ENCODE data around the gene HIVEP3. TPM values are rescaled to one million over a fixed set of nuclear protein-coding genes. Genes with fewer than 3 reads are reported as not detected.

HIVEP3 gene
- total RNA-seq, 1 donor from 2014 or later: 10.1 TPM

DNA sequence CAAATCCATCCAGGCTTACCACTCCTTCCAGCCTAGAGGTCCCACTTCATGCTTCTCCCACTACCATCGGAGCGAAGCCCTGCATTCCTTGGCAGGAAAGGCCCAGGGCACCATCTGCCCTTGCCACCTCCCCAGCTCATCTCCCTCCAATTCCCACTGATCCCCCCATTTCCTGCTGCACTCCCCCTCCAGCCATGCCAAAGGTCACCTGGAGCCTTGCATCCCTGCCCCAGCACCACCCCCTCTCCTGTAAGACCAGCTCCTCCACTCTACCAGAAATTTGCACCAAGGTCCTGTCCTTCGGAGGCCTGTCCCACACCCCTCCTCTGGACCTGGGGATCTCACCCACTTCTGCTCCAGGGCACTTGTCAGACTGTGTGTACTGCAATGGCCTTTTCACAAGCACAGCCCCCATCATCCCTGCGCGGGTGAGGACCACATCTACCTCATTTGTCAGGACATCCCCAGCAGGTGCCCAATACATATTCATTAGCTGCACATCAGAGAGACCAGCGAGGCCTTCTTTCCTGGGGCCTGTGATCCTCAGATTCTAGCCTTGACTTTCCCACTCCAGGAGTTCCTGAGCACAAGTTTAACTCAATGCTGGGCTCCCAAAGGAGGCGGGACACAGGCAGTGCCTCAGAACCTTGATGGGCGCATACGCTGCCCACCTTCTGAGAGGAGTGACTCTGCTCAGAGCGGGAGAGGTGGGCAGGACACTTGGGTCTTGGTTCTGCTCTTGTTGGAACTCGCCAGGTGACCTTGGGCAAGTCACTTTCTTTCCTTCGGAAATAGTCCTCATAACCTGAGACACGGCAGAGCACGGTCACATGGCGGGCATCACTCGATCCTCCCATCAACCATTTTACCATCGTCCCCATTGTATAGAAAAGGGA lies 384.3 kb downstream of the HIVEP3 start:
- DNase-seq (ENCODE audit: low spot score): no peak

DNA sequence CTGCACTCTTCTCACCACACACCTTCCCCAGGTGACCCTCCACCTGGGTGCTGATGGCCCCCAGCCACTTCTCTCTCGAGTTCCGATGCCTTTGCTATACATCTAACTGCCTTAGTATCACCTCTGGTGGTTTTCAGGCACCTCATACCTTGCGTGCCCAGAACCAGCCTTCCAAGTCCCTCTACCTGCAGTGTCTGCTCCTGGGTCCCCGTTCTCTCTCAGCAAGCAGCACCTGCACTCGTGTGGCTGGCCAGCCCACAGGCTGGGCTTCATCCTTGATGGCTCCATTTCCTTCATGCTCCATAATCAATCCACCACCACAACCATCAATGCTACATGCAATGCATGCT lies 385.0 kb downstream of the HIVEP3 start:
- no peak for DNase-seq (ENCODE audit: low spot score)

DNA sequence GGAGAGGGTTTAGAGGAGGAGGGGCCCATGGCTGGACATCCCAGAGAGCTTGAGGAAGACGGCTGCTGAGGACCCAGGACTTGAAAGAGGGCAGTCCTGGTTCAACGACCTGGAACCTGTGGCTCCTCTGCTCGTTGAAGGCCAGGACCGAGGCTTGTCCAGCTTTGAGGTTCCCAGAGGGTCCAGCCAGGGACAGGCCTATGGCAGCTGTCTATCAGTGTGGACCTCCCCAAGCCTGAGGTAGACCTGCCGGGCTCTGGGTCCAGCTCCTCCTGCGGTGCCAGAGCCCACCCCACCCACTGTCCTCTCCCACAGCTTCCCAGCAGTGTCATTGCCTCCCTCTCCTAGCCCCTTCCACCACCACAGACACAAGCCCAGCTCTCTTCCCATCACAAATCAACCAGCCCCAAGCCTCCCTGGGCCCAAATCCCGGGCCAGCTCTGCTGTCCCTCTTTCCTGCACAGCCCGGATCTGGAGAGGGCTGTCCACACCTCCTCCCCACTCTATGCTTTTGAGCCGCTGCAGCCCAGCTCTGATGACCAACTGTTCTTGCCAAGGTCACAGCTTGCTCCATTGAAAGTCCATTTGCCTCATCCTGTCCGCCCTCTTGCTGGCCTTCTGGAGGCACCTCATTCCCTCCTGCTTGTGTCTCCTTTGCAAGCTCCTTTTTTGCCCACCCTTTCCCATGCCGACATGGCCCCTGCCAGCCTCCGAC lies 385.5 kb downstream of the HIVEP3 start:
- DNase-seq (ENCODE audit: low spot score): no peak

DNA sequence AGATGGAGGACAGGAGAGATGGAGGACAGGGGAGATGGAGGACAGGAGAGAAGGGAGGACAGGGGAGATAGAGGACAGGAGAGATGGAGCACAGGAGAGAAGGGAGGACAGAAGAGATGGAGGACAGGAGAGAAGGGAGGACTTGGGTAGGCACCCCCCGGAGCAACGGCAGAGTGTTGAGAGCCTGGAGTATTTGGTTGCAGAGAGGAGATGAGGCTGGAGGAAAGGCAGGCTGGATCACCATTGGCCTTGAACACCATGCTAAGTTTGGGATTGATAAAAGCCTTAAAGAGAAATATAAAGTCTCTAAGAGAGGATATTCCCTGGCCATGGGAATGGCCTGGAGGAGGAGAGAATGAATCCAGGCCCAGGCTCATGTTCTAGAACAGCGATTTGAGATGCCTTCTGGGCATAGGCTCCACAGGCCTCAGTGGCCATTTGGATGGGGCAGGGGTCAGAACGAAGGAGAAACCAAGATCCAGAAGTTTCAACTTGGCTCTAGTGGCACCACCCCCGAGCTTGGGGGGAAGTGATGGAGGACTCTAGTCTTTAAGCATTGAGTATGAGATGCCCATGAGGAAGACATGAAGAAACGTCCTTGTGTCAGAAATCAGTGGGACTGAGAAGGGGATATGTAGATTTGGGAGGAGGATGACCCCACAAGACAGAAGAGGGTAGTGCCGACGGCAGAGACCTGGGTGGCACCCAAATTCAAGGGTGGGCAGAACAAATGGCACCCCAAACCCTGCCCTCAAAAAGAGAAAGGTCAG lies 386.3 kb downstream of the HIVEP3 start:
- no peak for DNase-seq (ENCODE audit: low spot score)

DNA sequence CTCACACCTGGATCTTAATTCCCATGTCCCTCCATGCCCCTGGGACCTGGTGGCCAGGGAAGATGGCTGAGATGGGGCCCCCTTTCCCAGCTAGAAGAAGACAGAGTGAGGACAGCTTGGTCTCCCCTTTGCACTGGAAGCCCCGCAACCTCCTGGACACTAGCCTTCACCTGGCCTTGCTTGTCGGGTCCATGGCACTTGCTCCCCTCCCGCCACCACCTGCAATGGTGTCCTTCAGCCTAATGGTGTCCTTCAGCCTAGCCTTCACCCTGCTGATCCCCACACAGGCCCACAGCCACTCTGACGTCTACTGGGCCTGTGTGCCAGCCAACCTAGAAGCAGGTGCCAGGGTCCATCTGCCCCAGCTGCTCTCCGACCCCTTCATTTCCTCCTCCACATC lies 388.3 kb downstream of the HIVEP3 start:
- DNase-seq (ENCODE audit: low spot score): no peak

DNA sequence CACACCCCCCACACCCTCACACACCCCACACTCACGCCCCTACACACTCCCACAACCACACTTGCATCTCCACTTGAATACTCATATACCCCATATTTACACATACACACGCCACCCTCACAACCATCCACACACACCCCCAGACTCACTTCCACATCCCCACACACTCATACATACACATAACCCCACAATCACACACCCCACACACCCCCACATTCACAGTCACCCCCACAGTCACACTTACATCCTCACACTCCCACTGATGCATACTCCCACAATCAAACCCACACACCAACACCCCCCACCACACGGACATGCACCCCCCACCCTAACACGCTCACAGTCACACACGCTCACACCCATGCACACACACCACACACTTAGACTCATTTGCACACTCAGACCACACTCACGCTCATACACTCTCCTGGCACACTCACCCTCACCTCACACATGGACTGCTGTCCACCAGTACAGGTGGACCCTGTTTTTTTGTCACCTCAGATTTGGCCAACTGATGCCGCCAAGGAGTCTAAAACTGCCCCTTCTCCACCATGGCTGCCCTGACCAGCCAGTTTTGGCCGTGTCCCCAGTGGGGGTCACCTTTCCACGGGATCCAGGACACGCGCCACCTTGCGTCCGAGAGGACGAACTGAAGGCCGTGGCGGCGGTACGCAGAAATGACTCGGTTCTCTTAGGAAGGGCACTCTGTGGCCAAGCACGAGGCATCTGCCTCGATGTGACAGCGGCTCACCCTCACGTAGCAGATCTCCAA lies 388.9 kb downstream of the HIVEP3 start:
- no peak for DNase-seq (ENCODE audit: low spot score)

DNA sequence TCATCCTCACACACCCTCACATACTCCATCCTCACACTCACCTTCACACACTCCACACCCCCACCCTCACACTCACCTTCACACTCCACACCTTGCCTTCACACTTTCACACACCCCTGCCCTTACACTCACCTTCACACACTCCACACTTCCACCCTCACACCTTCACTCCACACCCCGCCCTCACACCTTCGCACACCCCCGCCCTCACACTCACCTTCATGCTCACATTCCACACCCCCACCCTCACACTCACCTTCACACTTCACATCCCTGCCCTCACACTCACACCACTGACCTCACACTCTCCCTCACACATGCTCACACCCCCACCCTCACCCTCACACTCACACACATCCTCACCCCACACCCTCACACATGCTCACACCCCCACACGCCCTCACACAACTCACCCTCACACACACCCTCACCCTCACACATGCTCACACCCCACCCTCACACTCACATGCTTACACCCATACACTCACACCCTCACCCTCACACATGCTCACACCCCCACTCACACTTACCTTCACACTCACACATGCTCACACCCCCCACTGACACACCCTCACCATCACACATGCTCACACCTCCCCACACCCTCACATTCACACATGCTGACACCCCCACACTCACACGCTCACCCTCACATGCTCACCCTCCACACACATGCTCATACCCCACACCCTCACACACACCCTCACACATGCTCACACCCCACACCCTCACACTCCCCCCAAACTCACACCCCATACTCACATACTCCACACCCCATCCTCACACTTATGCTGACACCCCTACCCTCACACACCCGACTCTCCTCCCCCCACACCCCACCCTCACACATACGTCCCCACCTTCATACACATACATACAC lies 389.8 kb downstream of the HIVEP3 start:
- DNase-seq (ENCODE audit: low spot score): no peak

DNA sequence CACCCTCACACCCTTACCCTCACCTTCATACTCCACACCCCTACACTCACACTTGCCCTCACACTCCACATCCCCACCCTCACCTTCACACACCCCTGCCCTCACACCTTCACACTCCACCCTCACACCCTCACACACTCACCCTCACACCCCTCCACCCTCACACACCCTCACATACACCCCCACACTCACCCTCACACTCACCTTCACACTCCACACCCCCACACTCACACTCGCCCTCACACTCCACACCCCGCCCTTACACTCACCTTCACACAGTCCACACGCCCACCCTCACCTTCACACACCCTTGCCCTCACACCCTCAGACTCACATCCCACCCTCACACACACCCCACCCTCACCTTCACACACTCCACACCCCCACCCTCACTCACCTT lies 390.6 kb downstream of the HIVEP3 start:
- DNase-seq (ENCODE audit: low spot score): no peak

DNA sequence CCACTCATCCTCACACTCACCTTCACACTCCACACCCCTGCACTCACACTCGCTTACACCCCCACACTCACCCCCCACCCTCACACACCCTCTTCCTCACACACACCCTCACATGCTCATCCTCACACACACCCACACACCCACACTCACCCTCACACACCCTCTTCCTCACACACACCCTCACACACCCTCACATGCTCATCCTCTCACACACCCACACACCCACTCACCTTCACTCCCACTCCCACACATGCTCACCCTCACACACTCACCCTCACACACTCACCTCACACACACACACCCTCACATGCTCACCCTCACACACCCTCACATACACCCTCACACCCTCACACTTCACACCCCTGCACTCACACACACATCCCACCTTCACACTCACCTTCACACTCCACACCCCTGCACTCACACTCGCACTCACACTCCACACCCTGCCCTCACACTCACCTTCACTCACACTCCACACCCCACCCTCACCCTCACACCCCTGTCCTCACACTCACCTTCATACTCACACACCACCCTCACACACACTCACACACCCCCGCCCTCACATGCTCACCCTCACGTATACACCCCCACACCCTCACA lies 391.7 kb downstream of the HIVEP3 start:
- DNase-seq (ENCODE audit: low spot score): no peak

DNA sequence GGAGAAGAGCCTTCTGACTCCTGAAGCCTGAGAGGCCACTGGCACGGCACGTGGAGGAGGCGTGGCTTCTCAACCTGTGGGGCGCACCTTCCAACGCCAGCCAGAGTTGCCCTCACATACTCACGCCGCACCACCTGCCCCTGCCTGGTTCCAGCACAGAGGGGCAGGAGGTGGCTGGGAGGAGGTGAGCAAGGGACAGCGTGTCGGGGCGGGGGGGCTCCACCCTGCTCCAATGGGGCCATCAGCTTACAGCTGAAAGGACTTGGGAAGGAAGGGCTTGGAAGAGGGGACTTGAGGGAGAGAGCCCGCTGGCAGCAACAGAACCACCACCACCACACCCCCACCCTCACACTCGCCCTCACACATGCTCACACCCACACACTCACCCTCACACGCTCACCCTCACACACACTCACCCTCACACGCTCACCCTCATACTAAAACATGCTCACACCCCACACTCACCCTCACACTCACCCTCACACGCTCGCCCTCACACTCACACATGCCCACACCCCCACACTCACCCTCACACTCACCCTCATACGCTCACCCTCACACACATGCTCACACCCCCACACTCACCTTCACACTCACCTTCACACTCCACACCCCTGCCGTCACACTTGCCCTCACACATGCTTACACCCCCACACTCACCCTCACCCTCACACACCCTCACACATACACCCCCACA lies 392.7 kb downstream of the HIVEP3 start:
- no peak for DNase-seq (ENCODE audit: low spot score)

DNA sequence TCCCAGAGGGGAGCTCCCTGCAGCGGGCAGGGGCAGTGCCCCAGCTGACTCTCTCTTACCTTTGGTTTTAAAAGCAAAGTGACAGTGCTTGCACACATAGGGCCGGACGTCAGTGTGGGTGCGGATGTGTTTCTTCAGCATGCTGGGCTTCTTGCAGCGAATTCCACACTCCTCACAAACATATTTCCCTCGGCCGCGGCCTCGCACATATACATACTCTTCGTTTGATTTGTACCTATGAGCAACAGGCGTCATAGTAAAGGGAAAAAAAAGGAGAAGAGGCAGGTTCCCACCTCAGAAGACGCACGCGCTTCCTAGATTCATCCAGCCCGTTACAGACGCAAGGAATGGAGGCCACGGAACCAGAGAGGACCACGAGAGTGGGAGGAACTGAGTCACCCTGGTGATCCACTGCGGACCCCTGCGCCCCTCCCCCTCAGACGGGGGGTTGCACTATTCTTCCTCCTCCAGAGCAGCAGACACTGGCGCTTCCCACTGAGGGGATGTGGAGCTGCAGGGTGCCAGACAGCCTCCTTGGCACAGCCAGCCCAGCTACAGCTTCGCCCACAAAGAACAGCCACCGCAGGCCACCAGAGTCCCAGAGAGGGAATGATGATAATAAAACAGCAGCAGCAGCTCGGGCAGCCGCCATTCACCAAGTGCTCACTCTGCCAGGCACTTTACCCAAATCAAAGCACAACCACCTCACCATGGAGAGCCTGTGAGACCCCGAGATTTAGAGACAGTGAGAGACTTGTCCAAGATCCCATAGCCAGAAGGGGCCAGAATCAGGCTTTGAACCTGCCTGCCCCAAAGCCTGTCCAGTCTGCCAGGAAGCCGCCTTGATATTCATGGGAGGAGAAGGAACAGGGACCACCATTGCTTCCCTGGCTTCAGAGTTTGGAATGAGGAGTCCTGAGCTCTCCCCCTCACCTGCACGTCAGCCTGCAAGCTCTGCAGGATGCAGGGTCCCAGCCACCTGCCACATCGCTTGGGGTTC lies 393.7 kb downstream of the HIVEP3 start:
- no peak for DNase-seq (ENCODE audit: low spot score)

DNA sequence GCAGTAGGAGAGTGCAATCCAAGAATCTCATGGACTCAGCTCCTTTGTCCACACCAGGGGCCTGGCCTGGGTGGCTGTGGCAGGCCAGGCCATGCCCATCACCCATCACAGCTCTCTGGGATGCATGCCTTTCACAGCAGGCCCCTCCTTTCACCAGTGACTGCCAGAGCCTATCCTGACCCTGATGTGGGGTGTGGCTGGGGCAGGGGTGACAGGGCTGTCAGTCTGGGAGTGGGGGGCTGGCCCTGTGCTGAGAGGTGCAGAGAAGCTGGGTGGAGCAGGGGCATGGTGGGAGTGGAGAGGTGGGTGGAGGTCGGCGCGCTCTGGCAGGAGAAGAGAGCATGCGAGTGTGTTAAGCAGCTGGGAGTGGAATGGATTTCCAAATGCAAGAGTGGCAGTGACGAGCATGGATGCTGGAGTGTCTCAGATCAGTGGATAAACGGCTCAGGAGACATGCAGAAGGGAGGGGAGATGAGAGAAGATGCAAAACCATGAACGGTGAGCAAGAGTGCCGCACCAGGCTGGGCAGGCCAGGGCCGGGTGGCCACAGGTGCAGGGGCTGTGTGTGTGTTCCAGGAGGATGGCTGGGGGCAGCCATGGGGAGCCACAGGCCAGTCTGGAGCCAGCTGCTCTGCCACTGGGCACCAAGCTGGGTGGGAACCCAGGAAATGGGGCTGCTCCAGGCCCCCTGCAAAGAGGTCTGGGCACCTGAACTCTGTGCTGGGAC lies 394.6 kb downstream of the HIVEP3 start:
- no peak for DNase-seq (ENCODE audit: low spot score)

DNA sequence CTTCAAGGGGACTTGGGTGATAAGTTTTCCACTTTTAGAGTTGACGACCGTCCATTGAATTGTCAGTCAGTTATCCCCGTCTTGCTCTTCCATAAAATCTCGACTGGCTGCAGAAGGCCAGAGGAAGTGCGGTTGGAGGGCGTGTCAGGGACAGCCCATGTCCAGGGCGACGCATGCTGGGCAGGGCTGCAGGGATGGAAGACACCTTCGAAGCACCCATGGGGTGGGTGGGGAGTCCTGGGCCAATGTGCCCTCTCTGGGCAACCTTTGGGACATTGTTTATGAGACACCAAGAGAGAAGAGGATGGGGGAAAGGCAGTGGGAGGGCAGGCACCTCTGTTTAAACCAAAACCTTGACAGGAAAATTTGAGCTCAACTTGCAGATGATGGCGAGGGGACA lies 395.7 kb downstream of the HIVEP3 start:
- DNase-seq (ENCODE audit: low spot score): no peak

DNA sequence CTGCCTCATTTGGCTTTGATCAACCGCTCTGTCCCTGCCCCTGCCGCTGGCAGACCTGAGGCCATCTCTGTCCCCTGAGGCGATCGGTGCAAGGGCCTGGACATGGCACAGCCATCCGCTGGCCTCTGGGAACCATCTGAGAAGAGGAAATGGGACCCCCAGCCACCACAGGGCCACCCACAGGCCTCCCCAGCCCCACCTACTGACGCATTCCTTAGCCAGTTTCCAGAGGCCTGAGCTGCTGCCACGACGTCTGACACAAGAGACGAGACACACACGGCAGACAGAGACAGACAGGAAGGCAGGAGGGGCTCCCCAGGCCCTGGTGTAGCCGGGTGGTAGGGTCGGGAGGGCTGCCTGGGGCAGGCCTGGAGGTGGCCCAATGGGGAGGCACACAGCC lies 397.0 kb downstream of the HIVEP3 start:
- no peak for DNase-seq (ENCODE audit: low spot score)

DNA sequence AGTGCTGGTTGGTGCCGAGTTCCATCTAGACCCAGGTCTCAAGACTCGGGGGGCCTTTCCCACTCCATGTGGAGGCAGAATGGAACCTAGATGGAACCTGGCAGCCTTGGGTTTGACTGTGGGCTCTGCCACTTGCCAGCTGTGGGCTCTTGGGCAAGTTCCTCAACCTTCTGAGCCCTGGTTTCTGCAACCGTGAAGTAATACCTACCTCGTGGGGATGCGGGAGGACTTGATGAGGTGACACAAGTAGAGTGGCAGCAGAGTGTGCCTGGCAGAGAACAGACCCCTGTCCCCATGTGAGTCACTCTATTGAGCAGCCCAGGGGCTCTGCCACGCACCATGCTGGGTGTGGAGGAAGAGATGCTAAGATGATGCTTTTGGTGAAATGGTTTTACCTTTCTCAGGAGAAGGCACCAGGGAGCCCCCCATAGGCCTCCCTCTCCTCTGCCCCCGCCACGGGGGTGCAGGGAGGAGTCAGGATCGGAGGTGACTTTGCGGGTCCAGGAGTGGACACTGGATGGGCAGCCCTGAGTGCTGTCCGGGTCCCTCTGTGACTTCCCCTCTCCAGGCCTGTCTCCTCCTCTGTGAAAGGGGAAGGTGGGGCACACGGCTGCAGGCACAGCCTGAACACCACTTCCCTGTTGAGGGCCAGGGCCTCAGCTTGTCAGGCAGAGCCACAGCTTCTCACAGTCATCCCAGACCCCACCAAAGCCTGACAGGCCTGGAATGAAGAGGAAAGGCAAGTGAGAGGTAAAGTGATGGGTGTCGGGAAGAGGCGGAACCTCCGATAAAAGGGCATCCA lies 397.6 kb downstream of the HIVEP3 start:
- no peak for DNase-seq (ENCODE audit: low spot score)

DNA sequence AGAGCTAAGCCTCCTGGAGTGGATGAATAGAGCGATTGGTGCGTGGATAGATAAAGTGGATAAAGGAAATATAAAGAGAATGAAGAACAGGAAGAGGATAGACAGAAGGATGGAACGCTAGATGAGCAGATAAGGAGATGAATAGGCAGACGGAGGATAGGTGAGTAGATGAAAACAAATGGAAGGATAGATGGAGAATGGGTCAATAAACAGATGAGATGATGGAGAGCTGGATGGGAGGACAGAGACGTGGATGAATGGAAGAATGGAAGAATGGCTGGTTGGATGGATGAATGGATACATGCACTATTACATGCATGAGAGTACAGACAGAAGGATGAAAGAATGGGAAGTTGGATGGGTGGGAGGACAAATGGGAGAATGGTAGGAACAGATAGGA lies 399.1 kb downstream of the HIVEP3 start:
- no peak for DNase-seq (ENCODE audit: low spot score)

DNA sequence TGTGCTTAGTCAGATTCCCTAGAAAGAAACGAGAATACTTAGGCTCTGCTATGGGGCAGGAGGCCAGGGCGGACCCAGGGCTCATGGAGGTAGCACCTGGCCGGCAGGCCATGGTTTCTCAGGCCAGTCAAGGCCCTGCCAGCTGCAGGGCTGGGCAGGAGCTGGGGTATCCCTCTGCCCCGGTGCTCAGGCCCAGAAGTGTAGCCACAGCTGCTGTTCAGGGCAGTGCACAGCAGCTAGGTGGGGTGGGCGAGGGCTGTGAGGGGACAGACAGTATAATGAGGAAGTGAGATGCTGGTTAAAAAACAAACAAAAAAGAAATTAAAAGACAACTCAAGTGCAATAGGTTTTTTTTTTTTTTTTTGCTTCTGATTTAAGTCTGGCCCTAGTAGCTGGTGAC lies 400.3 kb downstream of the HIVEP3 start:
- DNase-seq (ENCODE audit: low spot score): no peak
